K562 (cell line): Measurements from ENCODE around the gene CUL2. TPM values are rescaled to one million over a fixed set of nuclear protein-coding genes. Genes with fewer than 3 reads are reported as not detected.

ENCODE experiments used
- CBX1 ChIP-seq: sonication (generic); IDR thresholded peaks from 2 replicates; pipeline ENCODE4 v1.6.1; 2016; ENCODE audit warnings: antibody characterized with exemption, low read depth, mild to moderate bottlenecking
- CBX3 ChIP-seq, 2 experiments: IDR thresholded peaks; 1 replicate in 1 of 2; 2 replicates in 1 of 2; pipeline ENCODE4 v1.6.1; 2012; ENCODE audit warnings: inconsistent platforms in 2 of 2, low read length in 2 of 2, borderline replicate concordance in 1 of 2, control low read depth in 1 of 2
- CREB3 ChIP-seq: fragments of 450-650 bp; conservative IDR thresholded peaks from 2 replicates; pipeline ENCODE4 v1.6.1; 2016; ENCODE audit warnings: missing genetic modification characterization, low read depth, mild to moderate bottlenecking, missing compliant biosample characterization, moderate library complexity
- DMBX1 ChIP-seq: fragments of 250-450 bp; sonication (Bioruptor Pico); IDR thresholded peaks from 2 replicates; pipeline ENCODE4 v1.8.0; 2022; ENCODE audit warnings: inconsistent platforms, mild to moderate bottlenecking, moderate library complexity, borderline replicate concordance
- ELF1 ChIP-seq: fragments of 200-800 bp; sonication (Bioruptor generic); IDR thresholded peaks from 2 replicates; pipeline ENCODE4 v1.6.1; 2016; ENCODE audit warnings: missing genetic modification characterization, missing compliant biosample characterization
- FIP1L1 ChIP-seq: fragments of 200-400 bp; formaldehyde crosslinking; IDR thresholded peaks from 2 replicates; pipeline ENCODE4 v1.6.1; 2018; ENCODE audit warnings: mild to moderate bottlenecking, low read depth, low read length; ENCODE audit not compliant: poor library complexity, severe bottlenecking
- GABPB1 ChIP-seq: sonication (generic); formaldehyde crosslinking; IDR thresholded peaks from 2 replicates; pipeline ENCODE4 v1.8.0; 2022; ENCODE audit warnings: mild to moderate bottlenecking, missing genetic modification reagents
- NFATC3 ChIP-seq: fragments of 450-650 bp; IDR thresholded peaks from 2 replicates; pipeline ENCODE4 v1.6.1; 2017; ENCODE audit warnings: mild to moderate bottlenecking
- NR2C1 ChIP-seq, 2 experiments: fragments of 450-650 bp; IDR thresholded peaks; 2 replicates each; pipeline ENCODE4 v1.6.1; 2017; ENCODE audit warnings: mild to moderate bottlenecking in 2 of 2, antibody characterized with exemption in 1 of 2, inconsistent platforms in 1 of 2, missing compliant biosample characterization in 1 of 2, missing genetic modification characterization in 1 of 2
- RAD51 ChIP-seq: fragments of 450-650 bp; IDR thresholded peaks from 2 replicates; pipeline ENCODE4 v1.7.1; 2016; ENCODE audit warnings: low read depth, mild to moderate bottlenecking, borderline replicate concordance
- RUNX1 ChIP-seq: sonication (generic); IDR thresholded peaks from 2 replicates; pipeline ENCODE4 v1.6.1; 2016; ENCODE audit warnings: antibody characterized with exemption, low read depth
- SMC3 ChIP-seq: conservative IDR thresholded peaks from 2 replicates; pipeline ENCODE4 v1.6.1; 2011; ENCODE audit warnings: low read depth, low read length, improper control_type of control experiment; ENCODE audit not compliant: insufficient read depth
- SRSF9 ChIP-seq: fragments of 200-400 bp; formaldehyde crosslinking; IDR thresholded peaks from 2 replicates; pipeline ENCODE4 v1.6.1; 2017; ENCODE audit warnings: low read depth, low read length, borderline replicate concordance
- ZBED1 ChIP-seq: IDR thresholded peaks from 2 replicates; pipeline ENCODE4 v1.6.1; 2014
- ZBTB34 ChIP-seq: fragments of 250-450 bp; sonication (Bioruptor Pico); IDR thresholded peaks from 2 replicates; pipeline ENCODE4 v1.8.0; 2021; ENCODE audit warnings: mild to moderate bottlenecking, moderate library complexity
- ZBTB9 ChIP-seq: fragments of 450-650 bp; formaldehyde crosslinking; IDR thresholded peaks from 2 replicates; pipeline ENCODE4 v1.4.0; 2020; ENCODE audit warnings: mild to moderate bottlenecking, moderate library complexity
- ZNF184 ChIP-seq: sonication (generic); formaldehyde crosslinking; IDR thresholded peaks from 2 replicates; pipeline ENCODE4 v1.5.0; 2020; ENCODE audit warnings: missing genetic modification reagents
- ZNF354B ChIP-seq: fragments of 250-450 bp; sonication (Bioruptor Pico); IDR thresholded peaks from 2 replicates; pipeline ENCODE4 v1.4.0; 2020
- polyA plus RNA-seq, 8 experiments: library from polyadenylated mRNA; depleted of rRNA in 4 of 8; stranded (reverse) in 5 of 8; unstranded in 3 of 8; fragments of >200 nt; fragmentation: Nextera tagmentation in 2 of 8; fragmentation: Illumina TruSeq in 1 of 8; extraction: Ambion mirVana in 2 of 8; extraction: Trizol in 1 of 8; gene quantifications; 2 replicates each; pipeline versions ENCODE4 v1.2.1 to v1.2.3, GENCODE V29; 2011 to 2014; ENCODE audit warnings: inconsistent platforms in 1 of 8, missing spikeins in 1 of 8
- total RNA-seq, 7 experiments: library from RNA; depleted of rRNA in 6 of 7; stranded (reverse); fragments of >200 nt in 6 of 7; fragmentation: Illumina TruSeq in 2 of 7; extraction: Trizol in 2 of 7; gene quantifications; 2 replicates each; pipeline versions ENCODE4 v1.2.1 to v1.2.3, GENCODE V29; 2011 to 2021; ENCODE audit warnings: low replicate concordance in 1 of 7
- TF ChIP-seq, protein P1 (sequence below): fragments of 250-450 bp; sonication (Bioruptor Pico); IDR thresholded peaks from 2 replicates; pipeline ENCODE4 v1.5.0; 2021
- TF ChIP-seq, protein P2 (sequence below): sonication (generic); formaldehyde crosslinking; IDR thresholded peaks from 2 replicates; pipeline ENCODE4 v1.8.0; 2022; ENCODE audit warnings: missing genetic modification reagents, mild to moderate bottlenecking, moderate library complexity, borderline replicate concordance
- TF ChIP-seq, protein P3 (sequence below): sonication (generic); formaldehyde crosslinking; IDR thresholded peaks from 2 replicates; pipeline ENCODE4 v1.9.0; 2022; ENCODE audit warnings: mild to moderate bottlenecking, missing genetic modification reagents

CUL2 gene
- total and polyA plus RNA-seq, 9 of the 15 experiments (the other 6 are each of a cell fraction or from before 2014, with no cell fraction given): 17.3 to 46.3 (median 41.2) TPM

DNA sequence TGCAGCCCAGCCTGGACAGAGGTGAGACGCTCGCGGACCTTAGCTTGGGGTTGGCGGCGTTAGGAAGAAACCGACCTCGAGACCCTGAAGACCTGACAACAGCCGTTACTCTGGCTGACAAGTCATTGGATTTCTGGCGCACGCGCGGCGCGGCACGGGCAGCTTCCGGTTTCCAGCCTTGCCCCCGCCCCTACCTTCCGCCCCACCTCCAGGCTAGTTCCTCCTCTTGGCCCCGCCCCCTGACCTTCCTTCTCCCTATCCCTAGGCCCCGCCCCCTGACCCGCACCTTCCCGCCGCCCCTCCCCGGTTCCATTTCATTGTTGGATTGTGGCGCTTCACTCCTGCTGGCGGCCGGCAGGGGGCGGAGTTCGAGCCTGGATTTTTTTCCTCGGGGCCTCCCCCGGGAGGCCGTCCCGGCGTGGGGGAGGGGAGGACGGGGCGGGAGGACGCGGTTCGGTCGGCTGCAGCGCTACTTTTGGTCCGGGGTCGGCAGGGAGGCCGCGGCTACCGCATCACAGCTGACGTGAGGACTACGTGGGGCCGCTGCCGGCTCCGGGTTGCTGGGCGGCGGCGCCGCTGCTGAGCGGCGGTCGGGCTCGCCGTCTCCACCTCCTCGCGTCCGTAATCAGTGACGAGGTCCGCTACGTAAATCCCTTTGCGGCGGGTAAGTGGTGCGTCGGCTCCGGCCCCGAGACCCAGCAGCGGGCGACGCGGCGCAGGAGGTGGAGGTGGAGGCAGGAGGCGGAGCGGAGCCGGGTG lies 36.6 kb upstream of the CUL2 start, which contains the start of gene CREM (continued):
- TF ChIP-seq ZBTB9 (CRISPR knock-in tag): no peak
- TF ChIP-seq RUNX1: no peak
- TF ChIP-seq ZBTB34: no peak
- TF ChIP-seq CREB3 (tag): no peak
- peak; percentile 74 for TF ChIP-seq CBX1
- TF ChIP-seq FIP1L1: peak; percentile 85
- peak; percentile 87 for TF ChIP-seq NR2C1 (IDR thresholded peaks at IDR 0.05)
- TF ChIP-seq NR2C1 (tag; IDR thresholded peaks at IDR 0.05): peak; percentile 82
- TF ChIP-seq CBX3 (IDR thresholded peaks at IDR 0.05; ENCODE audit: borderline replicate concordance in 1 of 2, low read length in 2 of 2): no peak; a peak in 1 of 3 replicates
- TF ChIP-seq GABPB1 (CRISPR knock-in tag): peak; percentile 84
- TF ChIP-seq RAD51: no peak
- no peak for TF ChIP-seq ZNF184 (CRISPR knock-in tag)
- TF ChIP-seq ZNF354B (CRISPR knock-in tag): no peak
- no peak for TF ChIP-seq NFATC3
- TF ChIP-seq, protein P1, sequence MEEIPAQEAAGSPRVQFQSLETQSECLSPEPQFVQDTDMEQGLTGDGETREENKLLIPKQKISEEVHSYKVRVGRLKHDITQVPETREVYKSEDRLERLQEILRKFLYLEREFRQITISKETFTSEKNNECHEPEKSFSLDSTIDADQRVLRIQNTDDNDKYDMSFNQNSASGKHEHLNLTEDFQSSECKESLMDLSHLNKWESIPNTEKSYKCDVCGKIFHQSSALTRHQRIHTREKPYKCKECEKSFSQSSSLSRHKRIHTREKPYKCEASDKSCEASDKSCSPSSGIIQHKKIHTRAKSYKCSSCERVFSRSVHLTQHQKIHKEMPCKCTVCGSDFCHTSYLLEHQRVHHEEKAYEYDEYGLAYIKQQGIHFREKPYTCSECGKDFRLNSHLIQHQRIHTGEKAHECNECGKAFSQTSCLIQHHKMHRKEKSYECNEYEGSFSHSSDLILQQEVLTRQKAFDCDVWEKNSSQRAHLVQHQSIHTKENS (CRISPR knock-in tag): no peak
- 0 out of 2 replicates have a peak, but pooled peaks have one; percentile 7 for TF ChIP-seq DMBX1 (CRISPR knock-in tag)
- TF ChIP-seq, protein P2, sequence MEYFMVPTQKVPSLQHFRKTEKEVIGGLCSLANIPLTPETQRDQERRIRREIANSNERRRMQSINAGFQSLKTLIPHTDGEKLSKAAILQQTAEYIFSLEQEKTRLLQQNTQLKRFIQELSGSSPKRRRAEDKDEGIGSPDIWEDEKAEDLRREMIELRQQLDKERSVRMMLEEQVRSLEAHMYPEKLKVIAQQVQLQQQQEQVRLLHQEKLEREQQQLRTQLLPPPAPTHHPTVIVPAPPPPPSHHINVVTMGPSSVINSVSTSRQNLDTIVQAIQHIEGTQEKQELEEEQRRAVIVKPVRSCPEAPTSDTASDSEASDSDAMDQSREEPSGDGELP: peak; percentile 91
- 0 out of 2 replicates have a peak, but pooled peaks have one; percentile 28 for TF ChIP-seq SMC3
- TF ChIP-seq, protein P3, sequence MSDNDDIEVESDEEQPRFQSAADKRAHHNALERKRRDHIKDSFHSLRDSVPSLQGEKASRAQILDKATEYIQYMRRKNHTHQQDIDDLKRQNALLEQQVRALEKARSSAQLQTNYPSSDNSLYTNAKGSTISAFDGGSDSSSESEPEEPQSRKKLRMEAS (CRISPR knock-in tag): peak; percentile 59; the same call in 1 of the 2 replicates
- TF ChIP-seq SRSF9: no peak
- peak; percentile 90 for TF ChIP-seq ELF1 (tag)
- no peak; the same call in 1 of the 2 replicates for TF ChIP-seq ZBED1
